Activated naive CD8-positive, alpha-beta T cell treated with anti-CD3 and anti-CD28 coated beads, Interleukin-2, amount 10 ng/mL, durations not matched to agents 7 days and 5 days (primary cell): ENCODE data around the gene CPE. TPM values are rescaled to one million over a fixed set of nuclear protein-coding genes. Genes with fewer than 3 reads are reported as not detected.

ENCODE experiments used
- ATAC-seq: fragments of 150-1000 bp; cut with Tn5 transposase; one replicate; pipeline ENCODE4 v1.10.0; 2021; ENCODE audit warnings: low read depth, moderate library complexity
- POLR2A ChIA-PET: fragments of 350-600 bp; sonication (Branson Sonifier 250); formaldehyde crosslinking; loops from one replicate; lab custom pipeline; 2021; ENCODE audit warnings: antibody characterized with exemption; lab: Charles Lee
- DNase-seq: peaks from one replicate; pipeline ENCODE4 v3.0.0; 2021
- H3K27ac Mint-ChIP-seq: one replicate; pipeline ENCODE4 v1.8.0; 2022; ENCODE audit warnings: mild to moderate bottlenecking, mixed read lengths
- H3K27me3 Mint-ChIP-seq: one replicate; pipeline ENCODE4 v1.8.0; 2022; ENCODE audit warnings: mild to moderate bottlenecking, moderate library complexity, mixed read lengths
- H3K36me3 Mint-ChIP-seq: one replicate; pipeline ENCODE4 v1.8.0; 2021; ENCODE audit warnings: mild to moderate bottlenecking, mixed read lengths
- H3K4me1 Mint-ChIP-seq: one replicate; pipeline ENCODE4 v1.8.0; 2021; ENCODE audit warnings: mixed read lengths
- H3K4me3 Mint-ChIP-seq: one replicate; pipeline ENCODE4 v1.8.0; 2022; ENCODE audit warnings: mild to moderate bottlenecking, moderate library complexity, mixed read lengths
- H3K9me3 Mint-ChIP-seq: one replicate; pipeline ENCODE4 v1.8.0; 2021; ENCODE audit warnings: mixed read lengths
- total RNA-seq, 2 experiments: library from RNA; stranded (reverse); gene quantifications; one replicate each; pipeline ENCODE4 v1.2.3, GENCODE V29; 2021

CPE gene
- total RNA-seq, 2 experiments from 2014 or later, result not detected

DNA sequence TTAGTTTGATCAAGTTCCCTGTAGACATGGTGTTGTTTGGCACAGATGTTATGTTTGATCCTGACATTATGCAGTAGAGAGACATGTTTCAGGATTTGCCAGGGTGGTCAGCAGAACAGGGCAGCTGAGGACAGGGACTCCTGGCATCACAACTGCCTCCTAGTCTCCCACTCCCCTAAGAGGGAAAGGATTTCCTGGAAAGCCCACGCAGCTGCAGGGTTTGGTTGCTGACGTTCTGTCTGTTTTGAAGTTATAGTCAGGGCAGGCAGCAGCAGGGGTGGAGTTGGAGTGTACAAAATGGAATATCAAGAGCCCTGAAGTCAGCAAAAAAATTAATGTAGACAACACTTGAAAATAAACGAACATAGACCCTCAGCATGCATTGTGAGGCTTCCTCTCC, 125.4 kb downstream of the CPE start:
- H3K27ac Mint-ChIP-seq, result no peak overlapping the region
- H3K36me3 Mint-ChIP-seq, result no peaks in the 10 kb centered on the region
- POLR2A ChIA-PET, result no interaction called here
- no peak overlapping the region for H3K4me3 Mint-ChIP-seq
- H3K9me3 Mint-ChIP-seq, result no peaks in the 10 kb centered on the region
- peaks cover 2% of the 10 kb centered on the region for H3K4me1 Mint-ChIP-seq
- no peak for DNase-seq
- no peak for ATAC-seq
- H3K27me3 Mint-ChIP-seq, result no peaks in the 10 kb centered on the region

DNA sequence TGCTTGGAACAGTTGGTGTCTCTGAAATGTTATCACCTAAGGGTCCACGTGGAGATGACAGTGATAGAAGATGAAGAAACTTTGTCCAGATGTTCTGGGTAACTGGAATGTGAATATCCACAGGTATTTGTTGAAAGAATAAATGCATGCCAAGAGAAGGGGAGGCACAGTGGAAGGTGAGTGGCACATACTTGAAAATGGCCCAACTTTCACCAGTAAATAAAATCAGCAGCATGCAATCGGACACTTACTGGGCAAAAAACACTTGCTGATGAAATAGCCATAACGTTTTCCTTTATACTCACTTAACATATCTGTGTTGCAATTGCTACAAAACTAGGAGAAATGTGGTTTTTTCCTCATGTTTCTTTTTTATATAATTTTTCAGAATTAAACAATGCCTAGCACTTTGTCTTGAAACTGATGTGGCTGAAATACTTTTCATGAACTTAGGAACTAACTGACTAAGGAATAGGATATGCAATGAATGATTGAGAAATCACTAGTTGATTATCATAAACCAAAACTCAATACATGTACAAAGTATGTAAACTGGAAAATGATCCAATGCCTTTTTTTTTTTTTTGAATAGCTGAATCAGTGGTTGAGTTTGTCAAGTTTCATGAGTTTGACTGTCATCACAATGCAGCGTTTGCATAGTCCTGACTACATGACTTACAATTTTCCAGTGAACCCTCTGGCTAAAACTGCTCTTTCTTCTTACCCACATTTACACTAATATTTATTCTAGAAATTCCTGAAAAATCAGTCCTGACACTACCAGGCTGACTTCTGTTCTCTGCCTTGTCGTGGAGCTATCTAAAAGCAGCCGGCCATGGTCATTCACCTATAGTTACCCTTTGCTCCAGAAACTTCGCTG, 127.4 kb downstream of the CPE start:
- Mint-ChIP-seq H3K9me3 (no peaks in the 10 kb centered on the region), H3K4me3 (no peak overlapping the region), H3K27me3 (peaks cover 3% of the 10 kb centered on the region), H3K27ac (no peak overlapping the region), H3K36me3 (no peaks in the 10 kb centered on the region), H3K4me1 (peaks cover 2% of the 10 kb centered on the region)
- POLR2A ChIA-PET, result no interaction called here
- no peak for DNase-seq
- ATAC-seq, result no peak

DNA sequence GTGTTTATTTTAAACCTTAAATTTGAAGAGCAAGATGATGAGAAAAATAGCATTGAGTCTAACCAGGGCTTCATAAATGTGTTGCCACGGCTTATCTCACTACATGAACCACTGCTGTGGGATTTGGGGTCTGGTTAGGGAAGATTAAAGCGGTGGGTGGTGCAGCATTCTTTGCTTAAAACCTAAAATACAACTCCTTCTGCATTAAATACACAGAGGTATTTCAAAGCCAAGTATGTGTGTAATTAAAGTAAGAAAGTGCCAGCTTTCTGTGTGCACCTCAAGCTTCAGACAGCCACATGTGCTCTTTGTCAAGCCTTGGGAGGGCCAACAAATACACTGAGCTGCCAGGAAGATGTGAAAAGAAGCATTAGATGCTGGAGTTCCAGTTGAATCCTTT, 128.0 kb downstream of the CPE start:
- no peak for DNase-seq
- ATAC-seq, result no peak
- Mint-ChIP-seq H3K4me1 (peaks cover 2% of the 10 kb centered on the region), H3K27ac (no peak overlapping the region), H3K36me3 (no peaks in the 10 kb centered on the region), H3K9me3 (no peaks in the 10 kb centered on the region), H3K27me3 (peaks cover 3% of the 10 kb centered on the region), H3K4me3 (no peak overlapping the region)
- POLR2A ChIA-PET, result no interaction called here

DNA sequence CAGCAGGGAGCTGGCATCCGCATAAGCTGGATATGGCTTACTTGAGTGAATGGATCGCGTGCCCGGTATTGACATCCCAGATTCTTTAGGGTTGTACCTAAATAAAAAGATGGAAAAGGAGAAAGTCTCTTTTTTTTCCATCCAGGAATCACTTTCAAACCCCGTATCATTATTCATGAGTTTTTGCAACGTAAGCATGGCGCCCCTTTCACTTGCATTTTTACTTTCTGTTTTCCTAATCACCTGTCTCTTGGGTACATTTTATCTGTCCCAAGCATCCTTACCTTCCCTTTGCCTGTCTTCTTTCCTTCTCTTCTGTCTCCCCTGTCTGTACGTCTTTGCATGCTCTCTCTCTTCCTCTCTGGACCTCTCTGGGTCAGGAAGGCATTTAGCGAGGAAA, 128.6 kb downstream of the CPE start:
- DNase-seq, result no peak

DNA sequence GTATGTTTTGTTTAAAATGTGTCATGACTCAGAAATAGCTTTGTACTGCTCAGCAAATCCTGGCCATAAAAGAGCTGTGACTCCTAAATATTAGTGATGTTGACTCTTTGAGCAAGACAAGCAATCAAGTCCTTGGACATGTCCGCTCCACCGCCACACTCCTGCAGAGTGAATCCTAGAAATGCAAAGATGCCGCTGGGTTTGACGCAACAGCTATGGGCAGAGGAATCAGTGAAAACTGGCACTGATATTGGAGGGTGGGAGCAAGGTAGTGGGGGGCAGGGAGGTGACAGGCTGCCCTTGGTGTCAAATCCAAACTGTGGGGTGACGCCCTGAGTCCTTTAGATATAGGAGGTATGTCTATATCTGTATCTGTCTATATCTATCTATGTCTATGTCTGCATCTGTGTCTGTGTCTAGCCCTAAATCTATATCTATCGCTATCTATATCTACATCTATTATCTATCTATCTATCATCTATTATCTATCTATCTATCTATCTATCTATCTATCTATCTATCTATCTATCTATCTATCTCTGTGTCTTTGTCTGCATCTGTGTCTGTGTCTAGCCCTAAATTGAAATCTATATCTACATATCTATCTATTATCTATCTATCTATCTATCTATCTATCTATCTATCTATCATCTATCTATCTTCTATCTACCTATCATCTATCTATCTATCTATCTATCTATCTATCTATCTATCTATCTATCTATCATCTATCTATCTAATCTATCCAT, 129.7 kb downstream of the CPE start:
- Mint-ChIP-seq H3K27ac (no peak overlapping the region), H3K9me3 (no peaks in the 10 kb centered on the region), H3K27me3 (peaks cover 3% of the 10 kb centered on the region), H3K4me3 (no peak overlapping the region), H3K36me3 (no peaks in the 10 kb centered on the region), H3K4me1 (peaks cover 2% of the 10 kb centered on the region)
- no peak for ATAC-seq
- POLR2A ChIA-PET, result no interaction called here
- DNase-seq, result no peak

More for the DNA sequence above, 128.6 kb downstream of the CPE start:
- Mint-ChIP-seq H3K27me3 (peaks cover 3% of the 10 kb centered on the region), H3K9me3 (no peaks in the 10 kb centered on the region), H3K4me1 (peaks cover 2% of the 10 kb centered on the region), H3K4me3 (no peak overlapping the region), H3K27ac (no peak overlapping the region), H3K36me3 (no peaks in the 10 kb centered on the region)
- POLR2A ChIA-PET, result no interaction called here
- ATAC-seq, result no peak

DNA sequence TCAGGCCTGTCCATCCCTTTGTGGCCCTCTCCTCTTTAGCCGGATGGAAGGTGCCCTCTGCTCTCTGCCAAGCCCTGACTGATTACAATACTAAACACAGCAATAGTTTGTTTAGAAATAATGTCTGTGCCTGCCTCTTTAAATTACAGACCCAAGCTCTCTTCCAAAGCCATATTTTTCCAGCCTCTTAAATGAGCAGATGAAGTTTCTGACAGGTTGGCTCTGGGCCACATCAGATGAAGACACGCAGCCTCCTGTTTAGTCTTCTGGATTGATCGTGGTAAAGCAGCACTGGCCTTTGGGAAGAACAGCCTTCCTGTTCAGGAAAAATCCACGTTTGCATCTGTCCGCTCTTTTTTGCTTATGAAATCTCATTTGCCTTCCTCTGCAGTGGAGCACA, 133.6 kb downstream of the CPE start:
- Mint-ChIP-seq H3K27ac (no peak overlapping the region), H3K4me3 (no peak overlapping the region), H3K9me3 (no peaks in the 10 kb centered on the region), H3K27me3 (peaks cover 3% of the 10 kb centered on the region), H3K36me3 (no peaks in the 10 kb centered on the region), H3K4me1 (peaks cover 2% of the 10 kb centered on the region)
- POLR2A ChIA-PET, result no interaction called here
- ATAC-seq (no peak), DNase-seq (no peak)

DNA sequence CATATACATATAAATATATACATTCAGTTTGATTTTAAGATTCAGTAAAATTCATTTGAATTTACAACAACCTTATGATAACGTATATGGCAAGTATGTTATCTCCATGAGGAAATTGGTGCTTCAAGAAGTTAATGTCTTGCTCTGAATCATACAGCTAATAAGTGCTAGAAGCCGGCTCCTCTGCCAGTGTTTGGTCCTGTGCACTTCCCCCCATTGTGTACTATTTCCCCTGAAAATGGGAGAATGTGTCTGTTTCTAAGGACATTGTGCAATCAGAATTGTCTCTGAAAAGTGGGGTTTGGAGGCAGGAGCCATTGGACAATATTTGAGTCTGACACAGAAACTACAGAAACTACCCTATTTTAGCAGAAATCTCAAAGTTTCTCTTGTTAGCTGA, 135.9 kb downstream of the CPE start:
- DNase-seq, result no peak
- Mint-ChIP-seq H3K4me3 (no peak overlapping the region), H3K27ac (no peak overlapping the region), H3K27me3 (peaks cover 5% of the 10 kb centered on the region), H3K4me1 (no peaks in the 10 kb centered on the region), H3K9me3 (no peaks in the 10 kb centered on the region), H3K36me3 (no peaks in the 10 kb centered on the region)
- POLR2A ChIA-PET, result interaction anchor here (0.7 kb wide), 1 partner anchor 504 kb away, joined by 3 read pairs; no protein-coding TSS in a partner anchor
- ATAC-seq, result no peak

DNA sequence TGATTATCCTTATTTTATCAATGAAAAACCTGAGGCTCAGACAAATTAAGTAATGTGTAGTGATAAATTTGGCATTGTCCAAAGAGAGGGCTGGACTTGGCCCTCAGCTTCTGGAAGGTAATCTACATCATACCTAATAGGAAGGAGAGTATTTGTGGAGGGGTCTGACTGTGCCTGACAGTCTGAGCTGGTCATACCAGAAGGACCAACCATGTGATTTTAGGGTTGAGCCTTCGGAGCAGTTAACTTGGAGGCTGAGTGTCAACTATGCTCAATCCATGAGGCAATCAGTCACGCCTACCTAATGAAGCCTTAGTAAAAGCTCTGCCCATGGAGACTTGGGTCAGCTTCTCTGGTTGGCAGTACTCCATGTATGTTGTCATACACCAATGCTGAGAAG, 136.4 kb downstream of the CPE start:
- Mint-ChIP-seq H3K9me3 (no peaks in the 10 kb centered on the region), H3K27me3 (peaks cover 2% of the 10 kb centered on the region), H3K27ac (no peak overlapping the region), H3K4me3 (no peak overlapping the region), H3K4me1 (no peaks in the 10 kb centered on the region), H3K36me3 (no peaks in the 10 kb centered on the region)
- POLR2A ChIA-PET, result interaction anchor here (0.7 kb wide), 1 partner anchor 505 kb away, joined by 3 read pairs; no protein-coding TSS in a partner anchor
- no peak for DNase-seq
- no peak for ATAC-seq

DNA sequence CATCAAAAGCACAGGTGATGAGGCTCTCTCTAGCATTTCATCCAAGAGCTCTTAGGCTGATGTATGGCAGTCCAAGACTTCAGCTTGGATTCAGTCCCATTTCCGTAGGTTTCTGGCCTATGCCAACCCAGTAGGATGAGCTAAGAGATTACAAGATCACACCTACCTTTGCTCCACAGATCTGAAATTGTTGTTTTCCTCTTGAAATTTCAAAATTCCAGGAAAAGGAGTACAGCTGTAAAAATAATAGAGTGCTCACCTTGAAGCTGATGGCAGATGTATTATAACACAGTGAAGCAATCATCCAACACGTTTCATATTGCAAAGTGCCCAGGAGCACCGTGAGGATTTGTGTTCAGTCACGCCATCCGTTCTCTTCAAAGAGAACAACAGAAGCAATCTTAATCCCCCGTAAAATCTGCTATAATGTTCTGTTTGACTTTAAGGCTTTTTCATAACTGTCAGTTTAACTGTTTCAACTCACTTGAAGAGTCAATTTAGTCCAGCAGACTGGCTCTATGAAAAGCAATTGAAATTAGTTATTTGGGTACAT, 137.5 kb downstream of the CPE start:
- POLR2A ChIA-PET, result no interaction called here
- Mint-ChIP-seq H3K9me3 (no peaks in the 10 kb centered on the region), H3K27ac (no peak overlapping the region), H3K36me3 (no peaks in the 10 kb centered on the region), H3K27me3 (peaks cover 2% of the 10 kb centered on the region), H3K4me1 (no peaks in the 10 kb centered on the region), H3K4me3 (no peak overlapping the region)
- no peak for ATAC-seq
- DNase-seq, result no peak

DNA sequence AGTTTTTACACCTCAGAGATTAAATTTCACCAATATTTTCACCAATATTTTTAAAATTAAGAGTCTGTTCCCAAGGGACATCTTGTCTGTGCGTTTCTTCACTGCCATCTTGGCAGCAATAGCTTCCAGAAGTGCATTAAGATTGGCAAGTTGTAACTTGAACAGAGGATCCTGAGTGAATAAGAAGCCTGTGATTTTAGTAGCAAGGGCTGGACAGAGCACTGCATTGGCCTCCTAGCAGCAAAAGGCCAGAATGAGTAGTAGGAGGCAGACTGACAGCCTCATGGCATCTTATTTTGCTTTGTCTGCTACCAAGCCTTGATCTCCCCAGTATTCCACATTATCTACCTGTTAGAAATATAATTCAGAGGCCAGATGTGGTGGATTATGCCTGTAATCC, 138.4 kb downstream of the CPE start:
- Mint-ChIP-seq H3K9me3 (no peaks in the 10 kb centered on the region), H3K36me3 (no peaks in the 10 kb centered on the region), H3K4me3 (no peak overlapping the region), H3K4me1 (peaks cover 2% of the 10 kb centered on the region), H3K27me3 (peaks cover 2% of the 10 kb centered on the region), H3K27ac (no peak overlapping the region)
- DNase-seq, result no peak
- POLR2A ChIA-PET, result no interaction called here
- no peak for ATAC-seq

DNA sequence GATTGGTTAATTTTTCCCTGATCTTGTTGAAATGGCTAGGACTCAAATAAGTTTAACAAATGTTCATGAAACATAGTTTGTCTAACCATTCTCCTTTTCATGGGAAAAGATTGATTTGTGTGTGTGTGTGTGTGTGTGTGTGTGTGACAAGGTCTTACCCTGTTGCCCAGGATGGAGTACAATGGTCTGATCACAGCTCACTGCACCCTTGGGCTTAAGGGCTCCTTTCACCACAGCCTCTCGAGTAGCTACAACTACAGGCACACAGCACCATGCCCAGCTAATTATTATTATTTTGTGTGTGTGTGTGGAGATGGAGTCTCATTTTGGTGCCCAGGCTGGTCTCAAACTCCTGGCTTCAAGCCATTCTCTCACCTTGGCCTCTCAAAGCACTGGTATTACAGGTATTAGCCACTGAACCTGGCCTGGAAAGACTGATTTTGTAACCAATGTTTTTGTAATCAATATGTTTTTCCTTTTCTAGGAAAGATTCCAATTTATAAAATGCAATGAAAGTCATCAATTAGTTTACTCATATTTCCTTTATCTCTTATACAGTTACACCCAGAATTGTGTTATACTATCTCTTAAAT, 139.3 kb downstream of the CPE start:
- POLR2A ChIA-PET, result no interaction called here
- H3K27me3 Mint-ChIP-seq, result peaks cover 2% of the 10 kb centered on the region

DNA sequence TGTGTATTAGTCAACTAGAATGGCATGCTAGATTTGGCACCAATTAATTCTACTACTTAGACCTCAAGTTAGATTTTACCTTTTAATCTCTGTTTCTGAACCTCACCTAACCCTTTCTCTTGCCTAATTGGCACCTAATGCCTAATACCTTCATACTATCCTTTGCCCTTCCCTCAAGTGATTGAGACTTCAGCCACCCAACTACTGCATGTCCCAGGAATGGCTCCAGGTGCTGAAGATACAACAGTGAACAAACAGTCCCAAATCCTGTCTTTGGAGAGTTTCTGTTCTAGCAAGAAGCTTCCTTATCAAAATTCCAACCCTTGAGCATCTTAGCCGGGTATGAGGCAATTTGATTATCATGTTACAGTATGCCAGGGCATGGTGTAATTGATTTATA, 139.9 kb downstream of the CPE start:
- H3K4me3 Mint-ChIP-seq, result no peak overlapping the region
- ATAC-seq, result no peak
- H3K4me1 Mint-ChIP-seq, result peaks cover 2% of the 10 kb centered on the region
- H3K36me3 Mint-ChIP-seq, result no peaks in the 10 kb centered on the region
- H3K27me3 Mint-ChIP-seq, result peaks cover 2% of the 10 kb centered on the region
- H3K27ac Mint-ChIP-seq, result no peak overlapping the region
- H3K9me3 Mint-ChIP-seq, result no peaks in the 10 kb centered on the region
- no peak for DNase-seq
- POLR2A ChIA-PET, result no interaction called here

More for the DNA sequence above, 139.3 kb downstream of the CPE start:
- Mint-ChIP-seq H3K4me1 (peaks cover 2% of the 10 kb centered on the region), H3K36me3 (no peaks in the 10 kb centered on the region), H3K4me3 (no peak overlapping the region), H3K27ac (no peak overlapping the region), H3K9me3 (no peaks in the 10 kb centered on the region)
- ATAC-seq (no peak), DNase-seq (no peak)

DNA sequence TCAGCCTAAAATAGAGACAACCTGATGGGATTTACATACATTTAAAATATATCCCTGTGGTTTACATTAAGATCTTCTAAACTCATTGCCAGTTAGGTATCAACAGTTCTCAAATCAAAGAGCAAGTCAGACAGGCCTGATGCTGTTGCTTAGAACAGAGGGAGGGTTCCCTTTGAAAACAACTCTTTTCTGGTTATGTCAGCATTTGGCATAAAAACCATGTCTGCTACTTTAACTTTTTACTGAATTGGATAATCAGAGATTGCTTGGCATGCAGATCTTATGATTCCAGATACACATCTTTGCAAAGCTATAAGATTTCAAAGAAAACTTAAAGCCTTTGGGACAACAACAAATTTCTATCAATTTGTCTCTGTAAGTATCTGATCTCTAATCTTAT, 140.8 kb downstream of the CPE start:
- peaks cover 2% of the 10 kb centered on the region for H3K27me3 Mint-ChIP-seq

More for the DNA sequence above, 140.8 kb downstream of the CPE start:
- H3K36me3 Mint-ChIP-seq, result no peaks in the 10 kb centered on the region
- H3K9me3 Mint-ChIP-seq, result no peaks in the 10 kb centered on the region
- no peak overlapping the region for H3K4me3 Mint-ChIP-seq
- no peak overlapping the region for H3K27ac Mint-ChIP-seq
- DNase-seq (no peak), ATAC-seq (no peak)
- peaks cover 2% of the 10 kb centered on the region for H3K4me1 Mint-ChIP-seq
- POLR2A ChIA-PET, result no interaction called here
